ENCODE measurements around the gene PCDHGC3. TPM values are rescaled to one million over a fixed set of nuclear protein-coding genes. Genes with fewer than 3 reads are reported as not detected.

The PCDHGC3 gene
- total RNA-seq, 1 experiment from 2014 or later, result 112 TPM

DNA sequence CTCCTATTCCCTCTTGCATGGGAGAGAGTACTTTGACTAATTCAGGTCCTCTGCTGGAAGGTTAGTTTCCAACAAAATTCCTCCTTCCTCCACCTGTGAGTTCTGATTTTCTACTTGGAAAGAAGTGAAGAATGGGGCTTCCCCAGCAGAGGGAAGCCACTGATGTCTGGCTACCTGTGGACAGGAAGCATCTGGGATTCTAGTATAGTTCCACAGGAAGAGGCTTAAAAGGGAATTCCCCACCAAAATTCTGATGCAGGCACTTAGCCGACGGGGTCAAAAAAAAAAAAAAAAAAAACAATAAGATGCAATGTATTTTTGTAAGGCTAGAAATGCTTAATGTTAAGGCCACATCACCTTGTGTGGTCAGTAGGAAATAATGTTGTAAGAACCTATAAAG is 46.5 kb downstream of the PCDHGC3 start:
- intact Hi-C loops (cut with micrococcal nuclease; ENCODE audit: unreplicated experiment), result loop anchor here (5.0 kb wide), 1 partner anchor 125 kb away; the partner anchor contains the start of gene PCDHGB5
- Histone ChIP-seq H3K27ac (ENCODE audit: low read depth, low read length, poor library complexity, severe bottlenecking) (peak overlapping the region; percentile 81), H3K27me3 (replicated peaks; ENCODE audit: insufficient read depth, low read depth, low read length, poor library complexity) (no peaks in the 10 kb centered on the region), H3K4me3 (ENCODE audit: low read depth, low read length, poor library complexity, severe bottlenecking) (no peak overlapping the region), H3K9me3 (ENCODE audit: low read depth, low read length, poor library complexity, severe bottlenecking) (no peaks in the 10 kb centered on the region), H3K36me3 (ENCODE audit: insufficient read depth, low read length, poor library complexity, severe bottlenecking) (peaks cover 40% of the 10 kb centered on the region), H3K4me1 (ENCODE audit: insufficient read depth, low read length, poor library complexity, severe bottlenecking) (peaks cover 81% of the 10 kb centered on the region)
- no peak for TF ChIP-seq EZH2 (IDR thresholded peaks at IDR 0.05; ENCODE audit: borderline replicate concordance, low read depth, low read length, poor library complexity, severe bottlenecking)
- TF ChIP-seq, protein P1, sequence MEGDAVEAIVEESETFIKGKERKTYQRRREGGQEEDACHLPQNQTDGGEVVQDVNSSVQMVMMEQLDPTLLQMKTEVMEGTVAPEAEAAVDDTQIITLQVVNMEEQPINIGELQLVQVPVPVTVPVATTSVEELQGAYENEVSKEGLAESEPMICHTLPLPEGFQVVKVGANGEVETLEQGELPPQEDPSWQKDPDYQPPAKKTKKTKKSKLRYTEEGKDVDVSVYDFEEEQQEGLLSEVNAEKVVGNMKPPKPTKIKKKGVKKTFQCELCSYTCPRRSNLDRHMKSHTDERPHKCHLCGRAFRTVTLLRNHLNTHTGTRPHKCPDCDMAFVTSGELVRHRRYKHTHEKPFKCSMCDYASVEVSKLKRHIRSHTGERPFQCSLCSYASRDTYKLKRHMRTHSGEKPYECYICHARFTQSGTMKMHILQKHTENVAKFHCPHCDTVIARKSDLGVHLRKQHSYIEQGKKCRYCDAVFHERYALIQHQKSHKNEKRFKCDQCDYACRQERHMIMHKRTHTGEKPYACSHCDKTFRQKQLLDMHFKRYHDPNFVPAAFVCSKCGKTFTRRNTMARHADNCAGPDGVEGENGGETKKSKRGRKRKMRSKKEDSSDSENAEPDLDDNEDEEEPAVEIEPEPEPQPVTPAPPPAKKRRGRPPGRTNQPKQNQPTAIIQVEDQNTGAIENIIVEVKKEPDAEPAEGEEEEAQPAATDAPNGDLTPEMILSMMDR (conservative IDR thresholded peaks at IDR 0.05; ENCODE audit: low read depth, low read length), result no peak
- ChIA-PET POLR2A (ENCODE audit: low non-redundant PET) (no interaction called here), CTCF (interaction anchor here (0.6 to 2.0 kb wide), 3 partner anchors 10 to 101 kb away, joined by 3 to 7 read pairs (median 4); partner anchors contain the start of gene PCDHGA11)
- no peak for DNase-seq (ENCODE audit: low spot score)
- BruUV-seq (replicated peaks), result no TSS peak

DNA sequence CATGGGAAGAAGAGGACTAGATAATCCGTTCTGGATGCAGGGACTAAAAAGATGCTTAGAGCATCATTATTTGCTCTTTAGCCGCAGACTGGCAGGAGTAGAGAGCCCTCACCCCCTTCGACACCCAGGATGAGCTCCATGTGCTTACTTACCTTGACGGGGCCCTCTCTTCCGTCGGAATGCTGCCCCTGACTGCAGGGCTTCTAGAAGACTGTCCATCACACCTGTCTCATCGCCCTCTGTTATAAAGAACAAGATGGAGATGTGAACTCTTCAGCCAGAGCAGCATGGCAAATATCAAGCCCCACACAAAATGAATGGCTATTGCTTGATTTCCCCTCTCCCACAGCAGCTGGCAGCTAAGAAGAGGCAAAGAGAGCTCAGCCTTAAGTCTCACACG is 48.2 kb downstream of the PCDHGC3 start:
- peaks cover 43% of the 10 kb centered on the region for H3K36me3 ChIP-seq (ENCODE audit: insufficient read depth, low read length, poor library complexity, severe bottlenecking)
- H3K4me1 ChIP-seq (ENCODE audit: insufficient read depth, low read length, poor library complexity, severe bottlenecking), result peaks cover 81% of the 10 kb centered on the region
- intact Hi-C loops (cut with micrococcal nuclease; ENCODE audit: unreplicated experiment), result loop anchor here (1.0 to 5.0 kb wide), 4 partner anchors 11 to 127 kb away; partner anchors contain the start of genes PCDHGB5 and PCDHGC3
- H3K9me3 ChIP-seq (ENCODE audit: low read depth, low read length, poor library complexity, severe bottlenecking), result no peaks in the 10 kb centered on the region
- BruUV-seq (replicated peaks), result TSS peak; percentile 31
- no peak for DNase-seq (ENCODE audit: low spot score)
- peak overlapping the region; percentile 2 for H3K4me3 ChIP-seq (ENCODE audit: low read depth, low read length, poor library complexity, severe bottlenecking)
- peak overlapping the region; percentile 79 for H3K27ac ChIP-seq (ENCODE audit: low read depth, low read length, poor library complexity, severe bottlenecking)
- ChIA-PET POLR2A (ENCODE audit: low non-redundant PET) (interaction anchor here (1.0 kb wide), 1 partner anchor 10 kb away, joined by 3 read pairs; no protein-coding TSS in a partner anchor), CTCF (interaction anchor here (0.6 to 2.0 kb wide), 12 partner anchors 11 to 734 kb away, joined by 3 to 11 read pairs (median 4); partner anchors contain the start of genes PCDHB14, PCDHGA11 and PCDHGC3)
- no peaks in the 10 kb centered on the region for H3K27me3 ChIP-seq (replicated peaks; ENCODE audit: insufficient read depth, low read depth, low read length, poor library complexity)
- no peak for TF ChIP-seq EZH2 (IDR thresholded peaks at IDR 0.05; ENCODE audit: borderline replicate concordance, low read depth, low read length, poor library complexity, severe bottlenecking)
- TF ChIP-seq, protein P1 (conservative IDR thresholded peaks at IDR 0.05; ENCODE audit: low read depth, low read length), result no peak

DNA sequence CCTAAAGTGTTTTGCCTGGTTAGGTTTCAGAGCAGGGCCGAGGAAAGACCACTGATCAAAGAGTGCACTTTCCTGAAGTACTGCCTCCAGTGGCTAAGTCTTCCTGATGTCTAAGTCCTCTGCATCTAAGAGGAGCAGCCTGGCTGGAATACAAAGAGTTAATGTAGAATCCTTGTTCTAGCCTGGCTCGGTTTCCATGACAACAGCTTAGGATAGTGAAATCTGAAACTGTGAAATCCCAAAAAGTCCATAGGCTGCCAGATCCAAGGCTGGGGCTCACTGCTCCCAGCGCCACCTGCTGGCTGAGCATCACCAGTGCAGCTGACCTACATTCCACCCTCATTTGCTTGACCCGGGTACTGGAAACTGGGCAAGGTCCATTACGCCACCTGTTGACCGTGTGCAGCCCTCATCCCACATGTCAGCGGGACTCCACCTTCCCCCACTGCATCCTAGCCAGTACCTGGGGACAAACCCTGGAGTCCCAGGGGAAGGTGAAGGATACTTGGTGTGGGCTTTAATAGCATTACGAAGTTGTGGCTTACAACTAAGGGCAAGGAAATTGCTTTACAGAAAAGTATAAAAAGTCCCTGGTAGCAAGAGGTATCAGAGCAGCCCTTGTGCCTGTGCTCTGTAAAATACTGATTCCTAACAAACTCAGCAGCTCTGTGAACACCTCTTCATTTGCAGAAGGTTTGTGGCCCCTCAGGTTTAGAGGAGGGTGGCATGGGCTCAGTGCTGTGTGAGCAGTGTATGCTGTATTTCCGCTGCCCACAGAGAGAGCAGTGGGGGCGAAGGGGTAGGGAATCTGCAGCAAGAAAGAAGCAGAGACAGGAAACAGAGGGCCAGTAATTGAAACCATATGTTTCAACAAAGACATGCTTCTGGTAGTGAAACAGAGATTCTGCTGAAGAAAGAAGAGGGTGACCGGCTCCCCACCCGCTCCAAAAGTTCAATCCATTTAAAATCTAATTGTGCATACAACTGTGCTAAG is 49.1 kb downstream of the PCDHGC3 start:
- Histone ChIP-seq H3K4me3 (ENCODE audit: low read depth, low read length, poor library complexity, severe bottlenecking) (peak overlapping the region; percentile 27), H3K27ac (ENCODE audit: low read depth, low read length, poor library complexity, severe bottlenecking) (peak overlapping the region; percentile 93), H3K9me3 (ENCODE audit: low read depth, low read length, poor library complexity, severe bottlenecking) (no peaks in the 10 kb centered on the region), H3K27me3 (replicated peaks; ENCODE audit: insufficient read depth, low read depth, low read length, poor library complexity) (no peaks in the 10 kb centered on the region), H3K36me3 (ENCODE audit: insufficient read depth, low read length, poor library complexity, severe bottlenecking) (peaks cover 43% of the 10 kb centered on the region), H3K4me1 (ENCODE audit: insufficient read depth, low read length, poor library complexity, severe bottlenecking) (peaks cover 72% of the 10 kb centered on the region)
- DNase-seq (ENCODE audit: low spot score), result peak; percentile 99
- ChIA-PET POLR2A (ENCODE audit: low non-redundant PET) (interaction anchor here (1.0 kb wide), 1 partner anchor 11 kb away, joined by 3 read pairs; no protein-coding TSS in a partner anchor), CTCF (interaction anchor here (0.6 to 1.9 kb wide), 11 partner anchors 11 to 733 kb away, joined by 3 to 11 read pairs (median 4); partner anchors contain the start of genes PCDHB14, PCDHGA11 and PCDHGC3)
- intact Hi-C loops (cut with micrococcal nuclease; ENCODE audit: unreplicated experiment), result loop anchor here (1.0 to 5.0 kb wide), 4 partner anchors 12 to 128 kb away; partner anchors contain the start of genes PCDHGB5 and PCDHGC3
- no TSS peak for BruUV-seq (replicated peaks)
- TF ChIP-seq EZH2 (IDR thresholded peaks at IDR 0.05; ENCODE audit: borderline replicate concordance, low read depth, low read length, poor library complexity, severe bottlenecking), result no peak
- TF ChIP-seq, protein P1 (conservative IDR thresholded peaks at IDR 0.05; ENCODE audit: low read depth, low read length), result peak; percentile 100

Measured in A673 (cell line).